ENCODE measurements around the gene AR.

DNA sequence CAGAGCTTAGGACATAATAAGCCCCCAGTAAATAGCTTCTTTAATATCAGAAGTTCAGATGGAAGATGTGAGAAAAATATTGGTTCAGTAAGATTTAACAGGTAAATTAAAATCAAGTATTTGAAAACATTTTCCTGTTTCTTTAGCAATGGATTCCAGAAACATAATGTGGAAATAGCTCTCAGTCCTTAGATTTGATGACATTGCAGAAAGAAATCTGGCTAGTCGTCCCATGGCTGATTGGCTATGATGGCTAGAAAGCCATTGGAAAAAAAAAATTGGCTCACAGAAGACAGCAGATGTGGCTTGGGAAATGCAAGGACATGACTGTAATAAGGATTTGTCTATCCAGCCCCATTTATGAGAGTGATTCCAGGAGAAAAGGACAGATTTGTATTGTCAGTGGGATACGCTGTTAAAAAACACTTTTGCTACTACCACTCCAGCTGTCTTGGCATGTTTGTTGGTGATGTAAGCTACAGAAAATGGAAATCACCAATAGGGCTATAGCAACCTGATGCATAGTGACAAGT is 78.3 kb downstream of the AR start:
- TF ChIP-seq, protein P1, sequence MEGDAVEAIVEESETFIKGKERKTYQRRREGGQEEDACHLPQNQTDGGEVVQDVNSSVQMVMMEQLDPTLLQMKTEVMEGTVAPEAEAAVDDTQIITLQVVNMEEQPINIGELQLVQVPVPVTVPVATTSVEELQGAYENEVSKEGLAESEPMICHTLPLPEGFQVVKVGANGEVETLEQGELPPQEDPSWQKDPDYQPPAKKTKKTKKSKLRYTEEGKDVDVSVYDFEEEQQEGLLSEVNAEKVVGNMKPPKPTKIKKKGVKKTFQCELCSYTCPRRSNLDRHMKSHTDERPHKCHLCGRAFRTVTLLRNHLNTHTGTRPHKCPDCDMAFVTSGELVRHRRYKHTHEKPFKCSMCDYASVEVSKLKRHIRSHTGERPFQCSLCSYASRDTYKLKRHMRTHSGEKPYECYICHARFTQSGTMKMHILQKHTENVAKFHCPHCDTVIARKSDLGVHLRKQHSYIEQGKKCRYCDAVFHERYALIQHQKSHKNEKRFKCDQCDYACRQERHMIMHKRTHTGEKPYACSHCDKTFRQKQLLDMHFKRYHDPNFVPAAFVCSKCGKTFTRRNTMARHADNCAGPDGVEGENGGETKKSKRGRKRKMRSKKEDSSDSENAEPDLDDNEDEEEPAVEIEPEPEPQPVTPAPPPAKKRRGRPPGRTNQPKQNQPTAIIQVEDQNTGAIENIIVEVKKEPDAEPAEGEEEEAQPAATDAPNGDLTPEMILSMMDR (IDR thresholded peaks at IDR 0.05), result no peak
- no peak for TF ChIP-seq POLR2A (IDR thresholded peaks at IDR 0.05)
